HuH-7 (cell line): ENCODE results near the gene C2orf78.
"Not testable (repeated sequence)": the region's sequence is repeated elsewhere in the genome, so short reads cannot be mapped to it uniquely, and the experiment has no call there.

ENCODE experiments used
- DNase-seq: peaks from one replicate; pipeline ENCODE4 v3.0.0; 2011; ENCODE audit warnings: low spot score

The C2orf78 gene, protein sequence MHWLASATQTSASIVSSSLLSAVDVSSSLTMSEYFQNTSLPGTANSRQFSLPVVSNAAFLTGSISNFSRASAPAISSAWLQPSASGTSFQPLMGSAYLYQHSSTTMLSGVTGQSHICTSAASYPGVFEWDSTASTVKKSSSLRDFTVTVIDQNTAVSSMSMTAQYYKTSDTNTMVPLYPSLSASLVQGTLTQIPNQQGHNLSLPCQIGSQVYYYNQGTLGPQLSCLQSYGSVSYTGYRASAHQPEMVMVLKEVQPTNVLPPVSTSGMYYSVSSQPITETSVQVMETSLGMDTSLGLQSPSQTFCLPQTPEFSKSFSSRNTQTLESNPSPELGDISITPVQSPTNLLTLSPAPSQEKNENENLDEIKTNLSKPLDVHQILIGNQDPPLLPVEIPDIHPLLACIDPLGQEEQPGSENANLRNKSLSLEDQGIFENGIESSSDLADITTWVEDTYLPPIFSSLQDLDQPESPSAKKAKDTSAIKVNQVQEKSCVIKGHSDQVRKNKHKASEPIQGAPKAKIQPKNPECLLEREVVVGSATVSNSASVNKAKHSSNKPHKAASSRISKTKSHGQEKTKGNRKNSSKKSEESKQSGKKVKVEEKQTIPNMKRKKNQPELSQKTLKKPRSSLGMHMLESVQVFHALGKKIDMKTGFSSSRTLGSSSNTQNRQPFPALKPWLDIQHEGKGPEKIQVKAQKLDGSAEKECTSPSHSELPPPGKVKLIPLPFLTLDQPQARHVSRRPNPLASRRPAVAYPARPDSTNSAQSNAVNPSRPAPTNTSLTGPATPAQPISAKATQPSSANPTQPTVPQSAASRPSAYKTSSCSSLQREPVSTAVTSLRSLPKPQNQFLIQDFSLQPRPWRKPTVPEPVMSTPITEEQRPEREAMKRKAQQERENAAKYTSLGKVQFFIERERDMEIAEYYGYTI

GRCh38 chr2:73783883-73784282 is at the start of gene C2orf78:
Gene C2orf78 (plus strand): TSS chr2:73784183. CDS start chr2:73784310, 127 bp downstream.
- not testable (repeated sequence) for DNase-seq

GRCh38 chr2:73736378-73736777 is 47.6 kb upstream of the C2orf78 start:
- no peak for DNase-seq

DNA sequence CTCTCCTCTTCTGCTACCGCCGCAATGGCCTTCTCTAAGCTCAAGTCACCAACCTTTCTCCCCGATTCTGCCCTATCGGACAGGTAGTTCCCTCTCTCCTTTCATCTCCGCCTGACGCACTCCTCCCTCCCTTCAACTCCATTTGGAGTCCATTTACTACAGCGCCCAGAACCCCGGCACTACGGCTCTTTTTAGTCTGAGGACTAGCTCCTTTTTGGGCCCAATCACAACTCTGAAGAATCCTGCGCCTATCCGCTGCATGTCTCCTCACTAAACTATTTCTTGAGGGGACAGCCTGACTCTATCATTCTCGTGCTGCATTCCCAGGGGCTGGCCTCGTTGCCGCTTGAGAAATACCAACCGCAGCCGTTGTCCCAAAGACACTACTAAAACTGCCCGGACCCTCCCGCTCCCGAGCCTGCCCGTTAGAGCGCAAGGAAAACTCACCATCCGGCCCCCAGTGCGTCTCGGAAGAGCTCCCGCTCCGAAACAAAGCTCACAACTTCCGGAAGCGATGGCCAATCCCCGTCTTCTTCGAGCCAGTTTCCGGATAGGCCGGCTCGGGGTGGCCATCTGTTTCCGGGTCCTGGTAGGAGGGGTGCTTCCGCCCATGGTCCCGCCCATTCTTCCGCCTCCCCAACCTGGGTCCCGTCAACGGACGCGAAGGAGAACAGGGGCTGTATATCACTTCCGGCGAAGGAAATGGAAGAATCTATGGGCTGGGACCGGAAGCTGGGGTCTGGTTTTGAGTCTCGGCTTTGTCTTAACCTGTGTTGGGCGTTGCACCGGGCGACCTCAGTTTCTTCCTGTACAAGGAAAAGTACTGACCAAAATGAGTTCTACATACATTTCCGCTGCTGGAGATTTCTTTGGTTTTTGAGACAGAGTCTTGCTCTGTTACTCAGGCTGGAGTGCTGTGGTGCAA is 46.9 kb upstream of the C2orf78 start, which contains the start of gene TPRKB:
Gene TPRKB (minus strand): TSS at position 491 of the 925 bp plus-strand sequence. CDS start 2,776 bp downstream, outside the sequence.
- DNase-seq = peak; percentile 97

DNA sequence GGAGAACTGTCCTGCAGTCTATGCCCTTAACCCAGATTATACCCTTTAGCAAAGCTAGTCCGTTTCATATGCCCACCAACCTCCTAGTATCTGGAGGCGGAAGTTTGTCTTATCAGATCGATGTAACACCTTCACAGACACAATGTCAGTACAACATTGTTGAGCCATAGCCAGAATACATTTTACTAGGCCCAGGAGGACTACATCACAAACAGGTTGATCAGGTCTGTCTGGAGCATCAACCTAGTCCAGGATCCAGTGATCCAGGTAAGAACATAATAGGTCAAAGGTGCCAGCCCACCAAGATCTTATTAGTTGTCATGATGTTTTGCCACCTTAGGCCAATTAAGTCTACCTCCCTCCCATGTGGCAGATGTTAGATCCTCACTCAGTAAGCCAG is 44.9 kb upstream of the C2orf78 start:
- DNase-seq = no peak

DNA sequence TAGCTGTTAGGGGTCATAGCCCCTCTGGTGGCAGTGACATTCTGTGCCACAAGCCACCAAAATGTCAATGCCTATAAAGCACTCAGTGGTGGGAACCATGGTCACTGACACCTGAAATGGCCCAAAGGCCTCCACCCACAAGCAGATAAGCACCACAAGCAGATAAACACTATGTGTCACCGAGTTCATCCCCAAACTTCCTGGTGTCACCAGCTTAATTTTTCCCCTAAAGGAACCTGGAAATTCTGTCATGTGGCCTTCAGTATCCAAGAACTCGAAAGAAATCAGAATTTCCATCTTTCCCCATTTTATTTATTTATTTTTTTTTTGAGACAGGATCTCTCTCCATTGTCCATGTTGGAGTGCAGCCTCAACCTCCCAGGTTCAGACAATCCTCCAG is 43.2 kb upstream of the C2orf78 start:
- no peak for DNase-seq

DNA sequence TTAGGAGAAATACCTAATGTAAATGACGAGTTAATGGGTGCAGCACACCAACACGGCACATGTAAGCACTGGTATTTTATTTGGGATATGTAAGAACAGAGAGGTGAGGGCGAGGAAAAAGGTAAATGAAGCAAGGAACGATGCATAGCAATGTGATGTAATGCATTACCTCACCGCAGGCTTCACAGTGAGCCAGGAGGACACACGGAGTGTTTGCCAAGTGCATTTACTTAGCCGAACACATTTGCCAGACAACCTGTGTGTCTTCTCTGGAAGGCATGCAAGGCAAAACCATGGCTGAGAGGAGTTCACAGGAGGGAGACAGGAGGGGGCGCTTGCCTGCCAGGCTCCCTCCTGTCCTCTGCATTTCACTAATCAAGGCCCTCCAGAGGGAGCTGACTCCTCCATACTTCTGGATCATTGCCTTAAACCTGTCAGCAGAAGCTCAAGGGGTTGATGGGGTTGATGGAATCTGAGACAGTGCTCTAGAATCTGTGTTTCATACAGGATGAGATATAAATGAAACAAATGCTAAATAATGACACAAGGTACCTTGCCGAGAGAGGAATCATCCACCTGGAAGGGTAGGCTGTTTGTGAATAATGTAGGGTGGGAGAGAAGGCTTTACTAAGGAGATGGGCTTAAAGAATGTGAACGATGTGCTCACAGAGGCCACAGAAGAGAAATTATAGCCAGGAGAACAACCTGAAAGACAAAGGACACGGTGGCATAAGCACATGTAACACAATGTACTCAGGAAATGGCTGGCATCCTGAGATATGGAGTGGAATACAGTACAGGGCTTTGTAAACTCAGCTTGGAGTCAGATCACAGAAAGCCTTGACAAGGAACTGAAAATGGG is 37.7 kb upstream of the C2orf78 start:
- no peak for DNase-seq

DNA sequence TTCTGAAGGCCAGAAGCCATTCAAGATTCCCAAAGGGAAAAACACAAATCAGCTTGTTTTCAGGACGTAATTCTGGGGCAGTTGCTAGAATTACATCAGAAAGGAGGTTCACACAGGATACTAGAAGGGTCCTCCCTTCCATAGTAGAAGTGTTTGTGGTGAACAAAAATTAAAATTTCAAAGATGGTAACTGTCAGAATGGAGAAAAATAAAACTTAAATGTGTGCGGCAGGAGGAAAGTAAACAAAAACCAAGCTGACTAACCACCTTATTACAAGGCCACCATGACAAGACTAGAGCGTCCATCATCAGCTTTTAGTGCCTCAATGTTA is 37.1 kb upstream of the C2orf78 start:
- DNase-seq = no peak

DNA sequence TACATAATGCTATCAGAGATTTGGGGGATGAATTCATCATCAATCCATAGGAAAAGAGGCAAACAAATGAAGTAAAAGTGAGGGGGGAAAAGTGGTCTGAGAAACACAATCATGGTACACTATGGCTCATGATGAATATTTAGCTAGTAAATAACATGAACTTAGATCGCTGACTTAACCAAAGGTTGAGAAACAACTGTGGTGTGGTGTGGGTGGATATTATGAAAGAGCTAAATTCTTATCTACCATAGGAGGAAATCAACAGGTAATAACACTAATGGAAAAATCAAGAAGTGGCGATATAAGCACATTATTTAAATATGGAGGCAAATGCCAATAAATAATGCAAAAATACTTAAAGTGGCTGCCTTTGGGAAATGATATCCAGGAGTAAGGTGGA is 34.7 kb upstream of the C2orf78 start:
- DNase-seq = no peak

DNA sequence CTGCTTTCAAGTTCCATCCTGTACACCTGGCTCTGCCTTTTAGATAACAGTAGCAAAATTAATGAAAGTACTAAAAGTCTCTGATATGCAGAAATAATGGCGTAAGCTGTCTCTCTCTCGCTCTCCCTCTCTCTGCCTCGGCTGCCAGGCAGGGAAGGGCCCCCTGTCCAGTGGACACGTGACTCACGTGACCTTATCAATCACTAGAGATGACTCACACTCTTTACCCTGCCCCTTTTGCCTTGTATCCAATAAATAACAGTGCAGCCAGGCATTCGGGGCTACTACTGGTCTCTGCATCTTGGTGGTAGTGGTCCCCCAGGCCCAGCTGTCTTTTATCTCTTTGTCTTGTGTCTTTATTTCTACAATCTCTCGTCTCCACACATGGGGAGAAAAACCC is 29.7 kb upstream of the C2orf78 start:
- not testable (repeated sequence) for DNase-seq

DNA sequence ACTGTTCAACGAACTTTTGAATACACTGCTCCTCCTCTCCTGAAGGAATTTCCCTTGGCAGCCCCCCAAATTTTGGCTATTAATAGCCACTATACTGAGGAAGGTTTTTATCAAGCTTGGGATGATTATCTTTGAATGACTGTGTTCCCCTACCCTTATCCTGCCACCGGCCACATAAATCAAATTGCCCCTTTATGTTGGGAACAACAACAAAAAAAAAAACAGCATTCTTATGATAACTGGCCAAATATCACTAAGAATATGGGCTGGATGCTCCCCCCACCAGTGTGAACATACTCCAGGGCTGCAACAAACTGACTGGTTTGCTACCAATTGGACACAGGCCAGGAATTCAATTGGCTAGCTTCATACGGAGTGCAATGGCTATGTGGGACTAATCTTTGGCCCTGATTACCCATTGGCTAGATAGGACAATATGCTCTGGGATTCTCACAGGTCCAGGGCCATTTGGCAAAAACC is 24.7 kb upstream of the C2orf78 start:
- DNase-seq = no peak

GRCh38 chr2:73759904-73760303 is 24.1 kb upstream of the C2orf78 start:
- DNase-seq = no peak

DNA sequence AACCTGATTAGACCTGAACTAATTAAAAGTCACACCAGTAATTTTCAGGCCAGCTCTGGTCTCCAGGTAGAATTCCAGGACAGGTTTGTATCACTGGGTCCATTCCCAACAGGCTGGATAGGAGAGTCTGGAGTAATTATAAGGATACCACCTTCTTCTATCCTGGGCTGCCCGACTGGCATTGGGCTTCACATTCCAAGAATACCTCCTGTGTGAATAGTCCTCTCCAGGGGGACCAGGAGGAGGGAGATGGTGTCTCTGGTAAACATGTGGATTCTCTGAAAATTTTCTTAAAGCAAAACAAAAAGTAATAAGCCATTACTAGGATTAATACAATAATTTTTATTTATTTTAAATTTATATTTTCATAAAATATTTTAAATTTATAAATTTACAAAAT is 21.4 kb upstream of the C2orf78 start:
- no peak for DNase-seq

DNA sequence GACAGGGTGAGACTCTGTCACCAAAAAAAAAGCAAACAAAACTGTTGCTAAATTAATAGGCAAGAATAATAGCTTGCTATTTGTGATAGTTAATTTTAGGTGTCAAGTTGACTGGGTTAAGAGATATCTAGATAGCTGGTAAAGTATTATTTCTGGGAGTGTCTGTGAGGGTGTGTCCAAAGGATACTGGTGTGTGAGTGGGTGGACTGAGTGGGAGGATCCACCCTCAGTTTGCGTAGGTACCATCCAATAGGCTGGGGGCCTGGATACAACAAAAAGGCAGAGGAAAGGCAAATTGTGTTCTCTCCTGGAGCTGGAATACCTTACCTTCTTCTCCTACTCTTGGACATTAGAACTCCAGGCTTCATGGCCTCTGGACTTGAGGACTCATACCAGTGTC is 19.0 kb upstream of the C2orf78 start:
- no peak for DNase-seq

DNA sequence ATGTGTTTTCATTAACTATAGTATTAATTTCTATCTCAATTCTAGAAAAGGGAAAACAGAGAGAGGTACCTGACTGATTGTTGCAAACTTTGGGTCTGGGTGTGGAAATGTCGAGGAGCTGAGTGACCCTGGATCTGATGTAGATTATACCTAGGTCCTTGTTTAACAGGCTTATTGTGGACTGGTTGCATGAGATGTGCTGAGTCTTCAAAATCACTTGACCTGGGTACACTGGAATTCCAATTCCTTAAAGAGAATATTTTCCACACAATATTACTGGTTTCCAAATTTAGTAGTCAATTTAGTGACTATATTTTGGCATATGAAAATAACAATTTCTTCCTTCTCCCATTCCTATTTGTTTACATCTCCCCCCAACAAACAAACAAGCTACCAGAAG is 17.6 kb upstream of the C2orf78 start:
- DNase-seq = no peak

- no peak for DNase-seq
Measured at GRCh38 chr2:73766994-73767393, 17.0 kb upstream of the C2orf78 start.

DNA sequence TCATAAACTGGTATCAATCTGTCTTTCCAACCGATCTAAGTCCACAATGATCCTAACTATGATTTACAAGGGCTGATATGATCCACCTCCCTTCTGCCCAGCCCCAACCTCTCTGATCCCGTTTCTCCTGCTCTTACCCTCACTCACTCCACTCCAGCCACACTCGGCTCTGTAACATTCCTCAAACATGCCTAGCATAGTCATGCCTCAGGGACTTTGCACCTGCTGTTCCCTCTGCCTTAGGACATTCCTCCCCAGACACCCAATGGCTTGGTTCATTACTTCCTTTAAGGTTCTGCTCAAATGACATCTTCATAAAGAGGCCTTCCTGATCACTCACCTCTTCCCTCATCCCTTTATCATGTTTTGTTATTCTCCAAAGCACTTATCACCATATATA is 13.3 kb upstream of the C2orf78 start:
- DNase-seq = no peak

- DNase-seq = no peak
Measured at GRCh38 chr2:73772819-73773218, 11.2 kb upstream of the C2orf78 start.

DNA sequence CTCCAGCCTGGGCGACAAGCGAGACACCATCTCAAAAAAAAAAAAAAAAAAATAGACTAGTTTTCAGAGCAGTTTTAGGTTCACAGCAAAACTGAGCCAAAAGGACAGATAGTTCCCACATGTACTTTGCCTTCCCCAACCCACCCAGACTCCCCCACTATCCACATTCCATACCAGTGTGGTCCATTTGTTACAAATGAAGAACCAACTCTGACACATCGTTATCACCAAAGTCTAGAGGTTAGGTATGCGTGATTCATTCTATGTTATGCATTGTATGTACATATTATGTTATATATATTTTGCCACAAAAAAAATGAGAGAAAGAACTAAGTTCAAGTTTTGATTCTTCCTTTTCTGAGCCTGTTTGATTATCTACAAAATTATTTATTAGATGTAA is 7.6 kb upstream of the C2orf78 start:
- DNase-seq = no peak

DNA sequence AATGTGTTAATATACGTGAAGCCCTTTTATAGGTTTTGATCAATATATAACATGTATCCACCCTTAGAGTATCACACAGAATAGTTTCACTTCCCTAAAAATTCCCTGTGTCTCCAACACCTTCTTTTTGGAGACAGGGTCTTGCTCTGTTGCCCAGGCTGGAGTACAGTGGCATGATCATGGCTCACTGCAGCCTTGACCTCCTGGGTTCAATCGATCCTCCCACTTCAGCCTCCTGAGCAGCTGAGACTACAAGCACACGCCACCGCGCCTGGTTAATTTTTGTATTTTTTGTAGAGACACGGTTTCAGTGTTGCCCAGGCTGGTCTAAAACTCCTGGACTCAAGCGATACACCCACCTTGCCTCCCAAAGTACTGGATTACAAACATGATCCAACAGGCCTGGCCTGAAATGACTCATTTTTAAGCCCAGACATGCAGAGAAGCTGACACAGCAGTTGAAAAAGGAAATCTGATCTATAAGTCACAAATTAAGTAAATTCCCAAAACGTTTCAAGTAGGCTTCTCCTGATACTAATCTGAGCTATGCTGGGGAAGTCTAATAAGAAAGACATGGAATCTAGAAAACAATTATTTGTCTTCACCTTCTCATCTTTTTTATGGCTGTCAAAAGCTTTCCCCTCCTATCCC is 7.0 kb upstream of the C2orf78 start:
- no peak for DNase-seq

GRCh38 chr2:73778867-73779466 is 5.0 kb upstream of the C2orf78 start:
- DNase-seq = not testable (repeated sequence)
